A549 (cell line): ENCODE results near the gene JAZF1. TPM values are rescaled to one million over a fixed set of nuclear protein-coding genes. Genes with fewer than 3 reads are reported as not detected.

Source experiments
- ATAC-seq, 2 experiments: fragments of 200-7000 bp in 1 of 2; fragments of >200 bp in 1 of 2; cut with Nextera tagmentation in 1 of 2; cut with Tn5 transposase in 1 of 2; 3 replicates each; pipeline versions ENCODE4 v1.8.0 to v1.9.1; 2018 to 2020; ENCODE audit warnings: mild to moderate bottlenecking in 1 of 2, moderate library complexity in 1 of 2
- CTCF ChIA-PET: fragments of 300-600 bp; sonication (Branson Sonifier 250); formaldehyde crosslinking; extraction: SDS; loops from one replicate; lab custom pipeline; 2021; ENCODE audit warnings: antibody characterized with exemption, inconsistent platforms; lab: Yijun Ruan, JAX
- POLR2A ChIA-PET: fragments of 350-600 bp; formaldehyde crosslinking; extraction: SDS; loops from one replicate; lab custom pipeline; 2021; ENCODE audit warnings: antibody characterized with exemption, inconsistent platforms; lab: Yijun Ruan, JAX
- DNase-seq, 2 experiments: peaks; one replicate each; pipeline versions ENCODE4 v3.0.0 to v3.0.0-alpha.2; 2011 to 2016; ENCODE audit warnings: low read depth in 1 of 2, low spot score in 1 of 2
- FAIRE-seq: peaks from 2 replicates; lab custom pipeline; 2011; peaks lifted over from hg19 to GRCh38; lab: Jason Lieb, UNC
- H3K27ac ChIP-seq, 2 experiments: fragments of >200 bp; sonication (Bioruptor Twin); formaldehyde crosslinking; 3 replicates each; pipeline ENCODE4 v1.5.1; 2016 to 2017
- H3K4me1 ChIP-seq: fragments of >200 bp; sonication (Bioruptor Twin); formaldehyde crosslinking; 3 replicates; pipeline ENCODE4 v1.6.1; 2016
- H3K4me2 ChIP-seq: fragments of >200 bp; sonication (Bioruptor Twin); formaldehyde crosslinking; 3 replicates; pipeline ENCODE4 v1.6.1; 2016
- H3K4me3 ChIP-seq: fragments of >200 bp; sonication (Bioruptor Twin); formaldehyde crosslinking; 3 replicates; pipeline ENCODE4 v1.5.1; 2016
- H3K9me3 ChIP-seq: fragments of >200 bp; sonication (Bioruptor Twin); formaldehyde crosslinking; 3 replicates; pipeline ENCODE4 v1.6.1; 2016
- BCL3 ChIP-seq: fragments of >200 bp; sonication (Bioruptor Twin); formaldehyde crosslinking; IDR thresholded peaks from 3 replicates; pipeline ENCODE4 v1.6.1; 2016
- CBX2 ChIP-seq: fragments of 200-600 bp; sonication (generic); IDR thresholded peaks from 2 replicates; pipeline ENCODE4 v1.6.1; 2016; ENCODE audit warnings: low read depth, mild to moderate bottlenecking, borderline replicate concordance
- CBX8 ChIP-seq: fragments of 200-600 bp; sonication (generic); IDR thresholded peaks from 2 replicates; pipeline ENCODE4 v1.6.1; 2016
- EHMT2 ChIP-seq: fragments of 200-600 bp; sonication (generic); IDR thresholded peaks from 2 replicates; pipeline ENCODE4 v1.6.1; 2016; ENCODE audit warnings: antibody characterized with exemption, low read depth, mild to moderate bottlenecking, moderate library complexity
- FOXS1 ChIP-seq: fragments of 250-450 bp; sonication (Bioruptor Pico); IDR thresholded peaks from 2 replicates; pipeline ENCODE4 v1.5.0; 2020; ENCODE audit warnings: mild to moderate bottlenecking, moderate library complexity
- GATA3 ChIP-seq: IDR thresholded peaks from 2 replicates; pipeline ENCODE4 v1.6.1; 2012; ENCODE audit warnings: borderline replicate concordance
- HMGXB4 ChIP-seq: fragments of 250-450 bp; sonication (Bioruptor Pico); IDR thresholded peaks from 2 replicates; pipeline ENCODE4 v1.5.0; 2021; ENCODE audit warnings: mild to moderate bottlenecking, moderate library complexity, borderline replicate concordance
- MAFK ChIP-seq: fragments of 450-650 bp; IDR thresholded peaks from 2 replicates; pipeline ENCODE4 v1.6.1; 2014; ENCODE audit not compliant: partially characterized antibody
- MAZ ChIP-seq: fragments of 150-350 bp; IDR thresholded peaks from 2 replicates; pipeline ENCODE4 v1.6.1; 2014; ENCODE audit warnings: antibody characterized with exemption, low read depth, low read length, borderline replicate concordance
- MYC ChIP-seq: IDR thresholded peaks from 2 replicates; pipeline ENCODE4 v1.6.1; 2012; ENCODE audit warnings: mild to moderate bottlenecking, inconsistent platforms, low read length, improper control_type of control experiment, borderline replicate concordance
- NPAS2 ChIP-seq: fragments of 250-450 bp; sonication (Bioruptor Pico); IDR thresholded peaks from 2 replicates; pipeline ENCODE4 v1.8.0; 2022; ENCODE audit warnings: mild to moderate bottlenecking, moderate library complexity, borderline replicate concordance
- NR3C1 ChIP-seq: fragments of >200 bp; sonication (Bioruptor Twin); formaldehyde crosslinking; IDR thresholded peaks from 3 replicates; pipeline ENCODE4 v1.6.1; 2017
- PHF8 ChIP-seq: fragments of 200-600 bp; sonication (generic); IDR thresholded peaks from 2 replicates; pipeline ENCODE4 v1.6.1; 2016; ENCODE audit warnings: low read depth, mild to moderate bottlenecking, antibody characterized with exemption, moderate library complexity, borderline replicate concordance
- POLR2AphosphoS2 ChIP-seq: conservative IDR thresholded peaks from 2 replicates; pipeline ENCODE4 v1.6.1; 2012; ENCODE audit warnings: low read length, improper control_type of control experiment, inconsistent platforms
- RARB ChIP-seq: fragments of 250-450 bp; sonication (Bioruptor Pico); IDR thresholded peaks from 2 replicates; pipeline ENCODE4 v1.8.0; 2021; ENCODE audit warnings: mild to moderate bottlenecking, moderate library complexity
- REST ChIP-seq: fragments of 200-600 bp; sonication (generic); IDR thresholded peaks from 2 replicates; pipeline ENCODE4 v1.6.1; 2016; ENCODE audit warnings: antibody characterized with exemption, mild to moderate bottlenecking, moderate library complexity
- ZSCAN20 ChIP-seq: fragments of 250-450 bp; sonication (Bioruptor Pico); IDR thresholded peaks from 2 replicates; pipeline ENCODE4 v1.8.0; 2022; ENCODE audit warnings: mild to moderate bottlenecking, moderate library complexity
- WGBS: methylation state at CpG from one replicate; pipeline ENCODE4 v1.1.6; 2017; ENCODE audit errors: missing lambda C conversion rate; 5-methylcytosine and 5-hydroxymethylcytosine counted together
- polyA plus RNA-seq, 4 experiments: library from polyadenylated mRNA; depleted of rRNA in 3 of 4; stranded (reverse); fragments of >200 nt; fragmentation: RNase III in 1 of 4; extraction: RNeasy Plus Mini Kit Qiagen cat#74134 plus additional on column Dnase treatment in 1 of 4; gene quantifications; 2 replicates in 3 of 4; 3 replicates in 1 of 4; pipeline ENCODE4 v1.2.3, GENCODE V29; 2011 to 2017
- TF ChIP-seq, protein P1 (sequence below): fragments of 250-450 bp; sonication (Bioruptor Pico); IDR thresholded peaks from 2 replicates; pipeline ENCODE4 v1.5.0; 2020; ENCODE audit warnings: low read depth, mild to moderate bottlenecking, moderate library complexity

JAZF1 gene
- polyA plus RNA-seq, 2 of the 4 experiments (the other 2 are of a cell fraction): 1.9 to 2.8 TPM

DNA sequence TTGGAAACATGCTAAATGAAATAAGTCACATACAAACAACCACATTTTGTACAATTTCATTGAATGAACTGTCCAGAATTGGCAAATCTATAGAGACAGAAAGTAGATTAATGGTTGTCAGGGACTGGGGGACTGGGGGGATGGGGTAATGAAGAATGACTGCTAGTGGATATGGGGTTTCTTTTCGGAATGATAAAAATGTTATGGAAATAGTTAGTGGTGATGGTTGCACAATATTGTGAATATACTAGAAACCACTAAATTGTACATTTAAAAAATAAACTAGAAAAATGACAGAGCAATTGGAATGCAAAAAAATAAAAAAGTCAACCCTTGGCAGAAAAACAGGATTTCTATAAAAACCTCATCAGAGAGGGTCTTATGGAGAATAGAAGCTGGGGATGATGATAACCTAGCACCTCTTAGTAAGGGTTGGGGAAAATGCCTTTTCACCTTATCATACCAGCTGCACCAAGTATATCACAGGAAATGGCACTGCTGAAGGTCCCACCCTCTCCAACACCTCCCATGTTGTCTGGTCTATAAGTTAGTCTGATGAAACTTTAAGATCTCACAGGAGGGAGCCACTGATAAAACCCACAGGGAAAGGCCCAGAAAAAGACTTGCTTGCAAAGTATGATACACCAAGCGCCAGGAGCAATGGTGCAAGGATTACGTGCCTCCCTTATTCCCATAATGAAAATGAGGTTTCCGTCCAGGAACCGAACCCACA is 23.1 kb upstream of the JAZF1 start (continued):
- no peak for TF ChIP-seq REST

- TF ChIP-seq, protein P1, sequence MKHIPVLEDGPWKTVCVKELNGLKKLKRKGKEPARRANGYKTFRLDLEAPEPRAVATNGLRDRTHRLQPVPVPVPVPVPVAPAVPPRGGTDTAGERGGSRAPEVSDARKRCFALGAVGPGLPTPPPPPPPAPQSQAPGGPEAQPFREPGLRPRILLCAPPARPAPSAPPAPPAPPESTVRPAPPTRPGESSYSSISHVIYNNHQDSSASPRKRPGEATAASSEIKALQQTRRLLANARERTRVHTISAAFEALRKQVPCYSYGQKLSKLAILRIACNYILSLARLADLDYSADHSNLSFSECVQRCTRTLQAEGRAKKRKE (CRISPR knock-in tag): no peak
- no peak for TF ChIP-seq EHMT2
- no peak for TF ChIP-seq NR3C1
- TF ChIP-seq HMGXB4 (CRISPR knock-in tag): no peak
- no peak for TF ChIP-seq CBX8
- TF ChIP-seq ZSCAN20: no peak
- no peak for TF ChIP-seq RARB (CRISPR knock-in tag)
- no peak for TF ChIP-seq MYC
- TF ChIP-seq FOXS1: no peak
- TF ChIP-seq PHF8: no peak
- no peak for TF ChIP-seq BCL3
- no peak for TF ChIP-seq MAFK
- TF ChIP-seq GATA3: no peak
- no peak for TF ChIP-seq POLR2AphosphoS2
- TF ChIP-seq NPAS2 (CRISPR knock-in tag): no peak
- TF ChIP-seq CBX2: no peak
- no peak for TF ChIP-seq MAZ
- 38% methylated on average over 9 of the region's 9 CpGs for WGBS
- Histone ChIP-seq H3K9me3 (no peaks in the 10 kb centered on the region), H3K4me1 (no peaks in the 10 kb centered on the region), H3K27ac (no peak overlapping the region), H3K4me3 (no peak overlapping the region), H3K4me2 (no peak overlapping the region)
- no peak for ATAC-seq
- CTCF ChIA-PET: no interaction called here
- DNase-seq: no peak
- POLR2A ChIA-PET: no interaction called here
- FAIRE-seq: no peak
These were observed 21.6 kb upstream of the JAZF1 start for GRCh38 chr7:28202222-28202621.
